Activated CD8-positive, alpha-beta memory T cell treated with anti-CD3 and anti-CD28 coated beads, Interleukin-2, amount 50 U/mL, for 24 hours (primary cell): ENCODE measurements around the gene PEAK1.

ENCODE experiments used
- DNase-seq: peaks from one replicate; pipeline ENCODE4 v3.0.0-alpha.2; 2020; ENCODE audit errors: extremely low read depth

The PEAK1 gene

DNA sequence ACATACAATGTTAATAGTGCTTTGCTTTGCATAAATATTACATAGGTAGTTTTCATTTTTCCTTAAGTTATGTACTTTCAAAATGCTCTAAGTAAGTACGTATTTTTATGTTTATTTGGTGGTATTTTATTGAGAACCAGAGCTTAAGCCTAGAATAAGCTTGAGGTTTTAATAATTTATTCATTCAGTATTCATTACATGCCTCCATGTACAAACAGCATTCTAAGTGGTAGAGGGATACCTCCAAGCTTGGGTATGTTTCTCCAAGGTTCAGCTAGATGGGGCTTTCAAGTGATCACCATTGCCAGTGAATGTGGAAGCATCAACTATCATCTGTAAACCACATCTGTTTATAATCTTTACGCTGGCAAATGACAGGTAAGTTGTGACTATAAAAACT, 52.3 kb downstream of the PEAK1 start:
- no peak for DNase-seq

DNA sequence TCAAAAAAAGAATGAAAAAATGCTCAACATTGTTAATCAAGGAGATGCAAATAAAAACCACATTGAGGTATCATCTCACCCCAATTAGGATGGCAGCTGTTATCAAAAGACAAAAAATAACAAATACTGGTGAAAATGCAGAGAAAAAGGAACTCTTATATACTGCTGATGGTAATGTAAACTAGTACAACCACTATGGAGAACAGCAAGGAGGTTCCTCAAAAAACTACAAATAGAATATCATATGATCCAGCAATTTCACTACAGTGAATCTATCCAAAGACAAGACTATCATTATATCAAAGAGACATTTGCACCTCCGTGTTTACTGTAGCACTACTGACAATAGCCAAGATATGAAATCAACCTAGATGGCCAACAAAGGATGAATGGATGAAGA, 58.4 kb downstream of the PEAK1 start:
- no peak for DNase-seq

DNA sequence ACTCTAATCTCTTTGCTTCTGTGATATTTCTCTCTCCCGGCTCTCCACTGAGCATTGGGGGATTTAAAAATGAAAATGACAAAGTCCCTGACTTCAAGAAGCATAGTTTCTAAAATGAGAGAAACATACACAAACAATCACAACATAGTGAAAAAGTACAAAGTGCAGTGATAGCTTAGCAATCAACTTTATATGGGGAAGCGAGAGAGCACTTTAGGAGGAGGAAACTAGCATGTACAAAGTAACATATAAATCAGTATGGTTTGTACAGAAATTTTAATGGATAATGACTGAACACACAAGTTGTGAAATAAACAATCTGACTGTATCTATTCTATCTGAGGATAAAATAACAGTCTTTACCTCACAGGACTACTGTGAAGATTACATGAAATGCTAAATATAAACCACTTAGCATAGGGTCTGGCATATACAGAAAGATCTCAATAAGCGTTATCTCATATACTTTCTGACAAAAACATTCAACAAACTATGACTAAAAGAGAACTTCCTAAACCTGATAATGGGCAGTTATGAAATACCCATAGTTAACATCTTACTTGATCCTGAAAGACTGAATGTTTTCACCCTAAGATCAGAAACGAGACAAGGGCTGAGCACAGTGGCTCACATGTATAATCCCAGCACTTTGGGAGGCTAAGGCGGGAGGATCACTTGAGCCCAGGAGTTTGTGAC, 61.2 kb downstream of the PEAK1 start:
- no peak for DNase-seq

DNA sequence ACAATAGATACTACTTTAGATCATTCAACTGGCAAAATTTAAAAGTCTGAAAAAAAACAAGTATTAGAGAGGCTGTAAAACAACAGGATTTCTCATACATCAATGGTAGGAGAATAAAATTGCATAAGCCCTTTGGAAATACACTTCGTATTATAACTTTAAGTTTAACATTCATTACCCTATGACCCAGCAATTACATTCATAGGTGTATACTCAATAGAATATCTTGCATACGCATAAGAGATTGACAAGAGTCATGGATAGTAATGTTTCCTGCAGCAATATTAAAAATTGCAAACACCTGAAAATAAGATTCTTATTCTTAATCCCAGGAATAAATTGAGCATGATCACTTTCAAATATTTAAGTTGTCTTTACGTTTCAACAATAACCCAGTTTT, 63.6 kb downstream of the PEAK1 start:
- no peak for DNase-seq

GRCh38 chr15:77355321-77355720, 64.6 kb downstream of the PEAK1 start:
- DNase-seq, result no peak

GRCh38 chr15:77354063-77354462, 65.8 kb downstream of the PEAK1 start:
- no peak for DNase-seq

DNA sequence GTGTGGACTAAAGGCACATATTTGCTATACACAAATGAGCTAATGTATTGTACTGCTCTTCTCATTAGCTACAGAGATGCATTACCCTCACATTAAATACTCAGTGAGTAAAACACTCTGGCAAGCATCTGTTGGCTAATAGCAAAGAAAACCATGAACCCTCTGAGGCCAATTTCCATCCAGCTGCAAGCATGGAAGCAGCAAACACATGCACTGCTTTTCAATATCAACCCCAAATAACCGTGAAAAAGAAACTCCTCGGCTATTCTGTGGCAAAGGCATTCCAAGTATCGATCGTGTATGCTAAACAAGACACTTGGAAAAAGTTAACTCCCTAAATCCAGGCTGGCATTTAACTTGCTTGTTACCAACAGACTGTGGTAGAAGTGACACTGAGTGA, 67.0 kb downstream of the PEAK1 start:
- DNase-seq, result no peak

DNA sequence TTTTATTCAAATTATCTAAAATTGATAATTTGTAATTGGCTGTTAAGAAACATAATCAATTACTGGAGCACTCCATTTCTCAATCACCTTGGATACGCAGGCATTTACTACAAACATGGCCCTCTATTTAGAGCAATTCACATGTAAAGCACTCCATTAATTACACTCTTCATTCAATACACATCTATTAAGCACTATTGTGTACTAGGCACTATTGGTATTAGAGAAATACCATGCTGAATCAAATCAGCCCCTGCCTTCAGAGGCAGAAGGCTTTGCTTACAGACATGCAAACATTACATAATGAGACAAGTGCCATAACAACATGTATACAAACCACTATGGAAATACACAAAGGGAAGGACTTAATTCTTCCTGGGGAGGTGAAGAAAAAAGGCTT, 69.1 kb downstream of the PEAK1 start:
- no peak for DNase-seq

- DNase-seq, result no peak
Measured at GRCh38 chr15:77349666-77350065, 70.2 kb downstream of the PEAK1 start.

DNA sequence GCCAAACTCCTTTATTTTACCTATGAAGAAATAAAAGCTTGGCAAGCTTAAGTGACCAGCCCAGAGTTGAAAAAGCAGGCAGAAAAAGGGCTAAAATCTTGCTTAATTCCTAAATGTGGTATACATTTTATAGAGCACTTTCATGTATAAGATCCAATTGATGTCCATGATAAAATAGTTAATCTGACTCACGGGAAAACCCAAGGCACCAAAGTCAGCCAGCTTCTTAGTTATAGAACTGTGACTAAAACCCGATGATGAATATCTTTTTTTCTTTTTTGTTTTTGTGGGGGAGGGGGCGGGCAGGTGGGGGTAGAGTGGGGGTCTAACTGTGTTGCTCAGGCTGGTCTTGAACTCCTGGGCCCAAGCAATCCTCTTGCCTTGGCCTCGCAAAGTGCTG, 71.4 kb downstream of the PEAK1 start:
- no peak for DNase-seq

DNA sequence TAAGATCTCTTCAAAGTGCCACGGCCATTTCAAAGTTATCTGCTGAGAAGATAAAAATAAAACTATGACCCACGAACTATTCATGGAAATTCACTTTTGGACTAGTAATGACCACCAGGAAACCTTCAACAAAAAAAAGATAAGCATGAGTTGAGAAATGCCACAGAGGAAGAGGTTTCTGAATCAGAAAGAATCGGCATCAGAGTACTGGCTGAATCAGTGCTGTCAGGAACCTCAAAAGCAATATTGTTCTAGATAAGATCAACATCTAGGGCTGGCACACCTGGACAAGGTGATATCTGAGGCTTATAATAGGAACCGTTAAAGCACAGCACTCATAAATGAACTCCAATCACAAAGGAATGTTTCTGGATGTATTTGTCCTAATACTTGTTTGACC, 72.7 kb downstream of the PEAK1 start:
- DNase-seq, result no peak

DNA sequence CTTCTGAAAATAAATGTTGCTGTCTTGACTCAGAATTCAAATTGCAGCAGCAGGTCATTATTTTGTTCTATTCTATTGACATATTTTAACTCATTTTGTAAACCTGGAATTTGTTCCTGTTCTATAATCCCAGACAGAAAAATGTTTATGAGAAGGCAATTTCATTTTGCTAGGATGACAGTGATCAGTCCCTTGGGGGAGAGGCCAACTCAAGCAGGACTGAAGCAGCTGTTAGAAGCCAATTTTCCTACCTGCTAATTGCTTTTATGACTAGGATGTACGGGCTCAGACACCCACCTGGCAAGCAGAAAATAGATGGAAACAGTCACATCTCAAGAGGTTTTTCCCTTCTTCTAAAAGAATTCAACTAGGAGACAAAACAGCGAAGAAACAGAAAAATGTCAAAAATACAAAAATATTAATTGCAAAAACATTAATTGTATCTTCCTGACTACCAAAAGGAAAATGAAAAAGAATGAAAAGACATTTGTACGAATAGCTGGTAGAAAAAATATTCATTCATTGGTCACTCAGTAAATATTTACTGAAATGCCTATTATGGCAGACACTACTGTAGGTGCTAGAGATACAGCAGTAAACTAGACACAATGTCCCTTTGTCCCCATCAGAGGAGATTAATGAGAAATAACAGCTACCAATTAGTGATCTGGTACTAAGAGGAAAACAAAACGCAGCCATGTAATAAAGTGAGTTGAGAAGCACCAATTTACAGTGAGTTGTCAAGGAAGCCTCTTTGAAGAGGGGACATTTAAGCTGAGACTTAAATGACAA, 73.5 kb downstream of the PEAK1 start:
- no peak for DNase-seq

- DNase-seq, result no peak
Measured at GRCh38 chr15:77342807-77343206, 77.1 kb downstream of the PEAK1 start.

- no peak for DNase-seq
Measured at GRCh38 chr15:77340245-77340644, 79.7 kb downstream of the PEAK1 start.

GRCh38 chr15:77336006-77336405, 83.9 kb downstream of the PEAK1 start:
- no peak for DNase-seq

DNA sequence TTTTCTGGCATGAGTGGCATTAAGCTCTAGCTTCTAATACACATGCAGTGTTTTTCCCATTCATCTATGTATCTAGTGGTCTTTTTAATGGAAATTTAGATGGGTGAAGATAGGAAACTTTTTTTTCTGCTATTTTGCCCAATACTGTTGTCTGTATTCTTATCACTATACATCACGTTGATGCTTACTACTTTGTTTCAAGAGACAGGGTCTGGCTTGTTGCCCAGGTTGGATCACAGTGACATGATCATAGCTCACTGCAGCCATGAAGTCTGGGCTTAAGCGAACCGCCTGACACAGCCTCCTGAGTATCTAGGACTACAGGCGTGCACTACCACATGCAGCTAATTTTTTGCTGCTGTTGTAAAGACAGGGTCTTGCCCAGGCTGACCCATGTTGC, 84.6 kb downstream of the PEAK1 start:
- no peak for DNase-seq

DNA sequence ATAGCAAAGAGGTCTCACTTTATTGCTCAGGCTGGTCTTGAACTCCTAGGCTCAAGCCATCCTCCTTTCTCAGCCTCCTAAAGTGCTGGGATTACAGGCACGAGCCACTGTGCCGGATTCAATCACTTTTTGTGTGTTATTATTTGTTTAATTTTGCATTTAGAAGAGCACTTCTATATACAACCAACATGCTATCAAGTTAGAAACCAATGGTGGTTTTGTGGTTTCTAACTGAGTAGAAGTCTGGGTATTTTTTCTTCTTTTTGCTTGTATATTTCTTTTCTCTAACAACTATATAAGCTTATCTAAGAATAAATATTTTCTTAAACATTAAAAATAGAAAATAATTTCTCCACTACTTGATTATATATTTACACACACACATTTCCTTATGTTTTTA, 86.7 kb downstream of the PEAK1 start:
- DNase-seq, result no peak

- DNase-seq, result no peak
Measured at GRCh38 chr15:77329202-77329601, 90.7 kb downstream of the PEAK1 start.

- DNase-seq, result no peak
Measured at GRCh38 chr15:77327844-77328529, 91.9 kb downstream of the PEAK1 start.

GRCh38 chr15:77327168-77327567, 92.7 kb downstream of the PEAK1 start:
- no peak for DNase-seq

DNA sequence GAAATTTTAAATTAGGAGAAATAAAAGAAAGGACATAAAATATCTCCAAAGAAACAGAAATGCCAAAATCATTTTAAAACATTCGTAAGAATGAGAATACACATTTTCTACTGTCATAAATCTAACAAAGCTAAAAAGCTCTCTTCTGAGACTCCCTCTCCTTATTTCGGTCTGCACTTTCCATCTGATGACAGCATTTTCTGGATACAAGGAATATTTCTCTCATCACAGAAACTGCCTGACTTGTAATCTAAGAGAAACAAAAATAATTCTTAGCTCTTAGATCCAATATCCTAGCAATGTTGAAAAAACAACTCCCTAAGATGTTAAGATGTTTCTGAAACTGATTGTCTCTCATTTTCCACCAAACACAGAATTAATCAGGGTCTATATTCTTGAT, 93.5 kb downstream of the PEAK1 start:
- DNase-seq, result no peak

DNA sequence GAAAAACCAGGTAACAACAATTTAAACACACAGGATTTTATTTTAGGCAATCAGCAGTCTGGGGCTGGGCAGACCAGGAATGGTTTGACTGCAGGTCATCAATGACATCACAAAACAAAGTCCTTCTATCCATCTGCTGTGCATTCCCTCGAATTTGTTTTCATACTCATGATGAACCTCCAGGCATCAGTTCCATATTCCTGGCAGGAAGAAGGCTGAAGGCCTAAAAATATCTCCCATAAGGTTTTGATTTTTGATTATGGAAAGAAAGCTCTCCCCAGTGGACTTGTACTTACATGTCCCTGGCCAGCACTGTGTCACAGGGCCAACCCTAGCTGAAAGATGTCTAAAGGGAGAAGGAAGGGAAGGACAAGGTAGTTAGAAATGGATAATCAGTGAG, 107.4 kb downstream of the PEAK1 start:
- no peak for DNase-seq
